Suprapubic skin (tissue), 4 donors: ENCODE measurements around the gene MAD2L1BP.

ENCODE experiments used
- EP300 ChIP-seq: sonication (generic); formaldehyde crosslinking; IDR thresholded peaks from one replicate; pipeline ENCODE4 v1.6.1; 2017; ENCODE audit warnings: antibody characterized with exemption
- POLR2AphosphoS5 ChIP-seq, 3 donors: sonication (generic); formaldehyde crosslinking; IDR thresholded peaks; one replicate each; pipeline ENCODE4 v1.6.1; 2017; ENCODE audit warnings: antibody characterized with exemption in 3 of 3
- TF ChIP-seq, protein P1 (sequence below), 2 donors: fragments of 200-600 bp in 1 of 2; fragments of 450-650 bp in 1 of 2; sonication (generic) in 1 of 2; IDR thresholded peaks; one replicate each; pipeline ENCODE4 v1.5.1; 2016 to 2019; ENCODE audit warnings: antibody characterized with exemption in 2 of 2, mild to moderate bottlenecking in 1 of 2, moderate library complexity in 1 of 2

DNA sequence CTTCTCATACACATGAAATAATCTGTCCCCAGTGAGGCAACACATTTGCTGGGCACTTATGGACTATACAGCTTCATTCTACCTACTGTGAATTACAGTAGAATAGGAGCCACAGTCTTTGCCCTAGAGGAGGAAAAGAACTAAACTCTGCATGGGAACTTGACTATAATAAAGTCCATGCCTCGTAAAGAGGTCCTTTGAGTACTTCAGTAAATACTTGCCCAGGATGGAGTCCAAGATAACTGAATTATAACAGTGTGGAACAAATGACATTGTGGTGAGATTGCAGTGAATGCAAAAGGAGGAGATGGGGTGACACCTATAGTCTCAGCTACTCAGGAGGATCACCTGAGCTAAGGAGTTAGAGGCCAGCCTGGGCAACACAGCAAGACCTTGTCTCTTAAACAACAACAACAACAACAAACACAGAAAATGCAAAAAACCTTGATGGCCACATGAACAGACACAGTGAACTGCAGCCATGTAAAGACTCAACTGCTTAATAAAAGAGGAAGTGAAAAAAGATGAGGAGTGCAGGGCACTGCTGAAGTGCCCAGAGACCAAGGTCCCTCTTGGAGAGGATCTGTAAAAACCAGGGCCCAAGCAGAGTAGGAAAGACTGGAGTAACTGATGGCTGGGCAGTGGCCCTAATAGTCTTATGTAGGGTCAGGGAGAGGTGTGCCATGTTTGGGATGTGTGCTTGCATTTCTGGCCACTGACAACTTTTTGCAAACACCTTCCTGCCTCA lies 48.2 kb downstream of the MAD2L1BP start:
- no peak for TF ChIP-seq POLR2AphosphoS5 (IDR thresholded peaks at IDR 0.05)
- TF ChIP-seq, protein P1, sequence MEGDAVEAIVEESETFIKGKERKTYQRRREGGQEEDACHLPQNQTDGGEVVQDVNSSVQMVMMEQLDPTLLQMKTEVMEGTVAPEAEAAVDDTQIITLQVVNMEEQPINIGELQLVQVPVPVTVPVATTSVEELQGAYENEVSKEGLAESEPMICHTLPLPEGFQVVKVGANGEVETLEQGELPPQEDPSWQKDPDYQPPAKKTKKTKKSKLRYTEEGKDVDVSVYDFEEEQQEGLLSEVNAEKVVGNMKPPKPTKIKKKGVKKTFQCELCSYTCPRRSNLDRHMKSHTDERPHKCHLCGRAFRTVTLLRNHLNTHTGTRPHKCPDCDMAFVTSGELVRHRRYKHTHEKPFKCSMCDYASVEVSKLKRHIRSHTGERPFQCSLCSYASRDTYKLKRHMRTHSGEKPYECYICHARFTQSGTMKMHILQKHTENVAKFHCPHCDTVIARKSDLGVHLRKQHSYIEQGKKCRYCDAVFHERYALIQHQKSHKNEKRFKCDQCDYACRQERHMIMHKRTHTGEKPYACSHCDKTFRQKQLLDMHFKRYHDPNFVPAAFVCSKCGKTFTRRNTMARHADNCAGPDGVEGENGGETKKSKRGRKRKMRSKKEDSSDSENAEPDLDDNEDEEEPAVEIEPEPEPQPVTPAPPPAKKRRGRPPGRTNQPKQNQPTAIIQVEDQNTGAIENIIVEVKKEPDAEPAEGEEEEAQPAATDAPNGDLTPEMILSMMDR (IDR thresholded peaks at IDR 0.05) = no peak
- no peak for TF ChIP-seq EP300
